Hematopoietic multipotent progenitor cell treated with erythropoietin and hydrocortisone succinate and interleukin-3 and kit ligand, for 17 days (in vitro differentiated cells): ENCODE data around the gene SNRPD3.
A peak's percentile ranks its signal among the peaks of the same experiment; 100 is the strongest.
"Not testable (repeated sequence)": the region's sequence is repeated elsewhere in the genome, so short reads cannot be mapped to it uniquely, and the experiment has no call there.

Source experiments
- DNase-seq: peaks from one replicate; pipeline ENCODE4 v3.0.0-alpha.2; 2015; ENCODE audit warnings: low spot score

SNRPD3 gene

DNA sequence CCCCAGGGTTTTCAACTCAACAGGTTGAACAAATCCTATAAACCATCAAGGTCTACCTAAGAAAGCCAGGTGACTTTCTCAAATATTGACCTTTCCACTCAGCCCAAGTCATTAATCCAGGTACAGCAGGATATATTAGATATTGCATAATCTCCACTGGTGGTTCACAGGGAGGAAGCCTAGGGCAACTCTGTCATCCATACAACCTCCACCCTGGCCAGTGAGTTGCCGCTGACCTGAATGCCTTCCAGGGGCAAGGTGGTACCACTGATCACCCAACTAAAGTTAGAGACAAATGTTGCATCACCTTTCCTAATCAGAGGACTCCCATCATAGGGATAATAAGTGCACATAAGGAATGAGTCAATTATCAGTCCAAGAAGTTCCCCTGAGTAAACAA lies 23.7 kb upstream of the SNRPD3 start:
- DNase-seq = no peak

DNA sequence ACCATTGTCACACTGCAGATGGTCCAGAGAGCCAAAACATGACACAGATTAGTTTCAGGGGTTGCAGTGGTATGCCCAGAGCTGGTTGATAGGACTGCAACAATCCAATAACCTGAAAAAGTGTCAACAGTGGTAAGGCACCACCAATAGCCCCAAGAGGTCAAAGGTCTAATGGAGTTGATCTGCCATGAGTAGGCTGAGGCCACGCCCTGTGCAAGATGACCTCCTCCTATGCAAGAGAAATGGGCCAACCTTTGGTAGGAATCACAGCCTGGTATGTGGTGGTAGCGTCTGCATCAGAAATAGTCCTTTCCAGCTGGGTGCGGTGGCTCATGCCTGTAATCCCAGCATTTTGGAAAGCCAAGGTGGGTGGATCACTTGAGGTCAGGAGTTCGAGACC lies 20.5 kb upstream of the SNRPD3 start:
- DNase-seq = no peak

DNA sequence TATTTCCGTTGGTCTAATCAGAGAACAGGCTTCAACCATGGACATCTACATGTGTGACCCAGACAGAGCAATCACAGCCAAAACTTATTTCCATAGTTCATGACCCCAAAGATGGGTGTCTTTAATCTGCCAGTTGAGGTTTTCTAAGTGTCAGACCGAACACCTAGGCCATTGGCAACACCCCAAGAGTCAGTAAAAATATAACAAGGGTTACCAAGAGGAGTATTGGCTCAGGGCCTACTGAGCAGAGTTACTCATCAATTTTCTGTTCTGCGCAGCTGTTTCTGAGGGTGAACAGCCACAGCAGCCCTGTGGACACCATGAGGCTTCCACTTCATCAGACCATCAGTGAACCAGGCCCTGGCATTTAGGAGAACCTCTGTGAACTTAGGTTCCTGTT lies 19.7 kb upstream of the SNRPD3 start:
- no peak for DNase-seq

GRCh38 chr22:24540470-24540869 lies 15.3 kb upstream of the SNRPD3 start:
- DNase-seq = no peak

DNA sequence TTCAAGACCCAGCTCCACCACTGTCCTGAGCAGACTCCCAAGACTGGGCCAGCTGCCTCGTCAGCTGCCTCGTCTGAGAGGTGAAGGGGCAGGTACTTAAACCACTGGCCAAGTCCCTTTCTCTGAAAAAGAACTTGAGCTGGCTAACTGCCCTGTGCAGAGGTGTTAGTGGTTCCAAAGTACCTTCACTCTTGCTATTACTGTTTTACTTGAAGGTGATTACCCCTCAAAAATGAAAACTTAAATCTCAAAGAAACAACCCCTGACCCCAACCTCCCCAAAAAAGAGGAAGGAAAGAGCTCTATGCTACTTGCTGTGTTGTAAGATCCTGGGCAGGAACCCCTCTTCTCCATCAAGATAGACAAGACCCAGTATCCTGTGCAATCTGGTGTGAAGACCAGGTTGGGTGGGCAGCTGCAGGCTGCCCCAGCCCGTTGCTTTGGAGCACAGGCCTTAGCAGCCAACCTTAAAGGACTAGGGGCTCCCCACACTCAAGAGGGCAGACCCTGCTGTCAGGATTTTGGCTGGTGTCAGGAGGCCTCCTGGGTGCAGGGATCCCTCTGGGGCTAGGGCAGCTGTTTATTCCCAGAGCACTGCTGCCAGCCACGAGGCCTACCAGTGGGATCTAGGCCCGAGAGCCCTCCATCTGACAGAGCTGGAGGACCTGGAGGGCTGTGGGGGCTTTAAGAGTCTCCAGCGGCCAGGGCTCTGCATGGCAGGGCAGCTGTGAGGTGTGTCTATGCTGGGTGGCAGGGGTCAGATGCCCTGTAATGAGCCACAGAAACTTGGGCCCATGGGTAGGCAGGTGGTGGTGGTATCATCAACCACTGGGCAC lies 13.9 kb upstream of the SNRPD3 start:
- no peak for DNase-seq

DNA sequence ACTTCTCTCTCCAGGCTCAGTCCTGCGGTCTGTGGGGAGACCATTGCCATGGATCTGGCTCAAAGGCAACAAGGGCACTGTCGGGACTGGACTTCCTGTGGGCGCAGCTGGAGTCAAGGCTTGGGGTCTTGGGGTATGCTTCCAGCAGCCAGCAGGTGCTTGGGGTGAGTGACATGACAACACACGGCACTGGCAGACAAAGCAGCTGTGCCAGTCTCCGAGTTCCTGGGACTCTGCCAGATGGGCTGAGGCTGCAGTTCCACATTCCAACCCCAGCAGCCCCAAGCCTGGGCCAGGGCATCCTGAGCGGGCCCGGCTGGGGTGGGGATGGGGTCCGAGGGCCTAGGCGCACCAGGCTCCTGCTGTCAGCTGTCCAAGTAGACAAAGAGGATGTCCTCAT lies 13.2 kb upstream of the SNRPD3 start:
- no peak for DNase-seq

- no peak for DNase-seq
These were observed 12.6 kb upstream of the SNRPD3 start for GRCh38 chr22:24543185-24543601.

GRCh38 chr22:24543679-24544243 lies 12.0 kb upstream of the SNRPD3 start:
- no peak for DNase-seq

GRCh38 chr22:24548812-24549211 lies 7.0 kb upstream of the SNRPD3 start:
- no peak for DNase-seq

DNA sequence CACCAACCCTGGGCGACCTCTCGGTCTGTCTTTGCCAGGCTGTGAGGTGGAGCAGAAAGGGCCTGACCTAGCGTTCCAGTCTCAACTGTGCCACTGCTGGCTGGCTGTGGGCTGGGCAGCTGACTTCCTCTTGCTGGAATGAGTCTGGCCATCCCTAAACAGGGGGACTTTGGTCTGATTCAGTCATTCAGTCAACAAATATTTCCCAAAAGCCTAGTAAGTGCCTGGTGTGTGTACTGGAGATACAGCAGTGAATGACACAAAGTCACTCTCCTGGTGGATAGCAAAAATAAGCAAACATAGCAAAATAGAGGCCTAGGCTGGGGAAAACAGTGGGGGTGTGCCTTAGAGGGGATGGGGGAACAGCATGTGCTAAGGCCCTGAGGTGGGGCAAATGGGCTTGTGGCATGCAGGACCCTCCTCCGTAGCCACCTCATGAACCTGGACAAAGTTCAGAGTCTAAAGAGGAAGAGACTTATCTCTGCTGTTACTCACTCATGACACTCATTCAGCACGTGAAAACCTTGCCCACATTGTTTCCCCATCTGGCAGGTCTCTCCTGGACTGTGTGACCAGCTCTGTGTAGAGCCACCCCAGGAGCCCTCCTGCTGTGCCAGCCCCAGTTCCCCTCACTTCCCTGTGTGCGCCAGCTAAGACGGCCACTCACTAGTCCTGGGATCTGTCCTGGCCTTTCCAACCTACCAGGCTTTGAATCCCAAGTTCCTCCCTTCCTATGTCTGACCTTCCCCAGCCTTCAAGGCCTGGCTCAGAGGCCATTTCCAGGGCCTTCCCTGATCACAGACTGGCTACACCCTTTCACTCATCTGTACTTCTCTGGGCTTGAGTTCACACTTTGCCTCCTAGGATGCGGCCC lies 5.5 kb upstream of the SNRPD3 start:
- no peak for DNase-seq

GRCh38 chr22:24550902-24551435 lies 4.8 kb upstream of the SNRPD3 start:
- no peak for DNase-seq

DNA sequence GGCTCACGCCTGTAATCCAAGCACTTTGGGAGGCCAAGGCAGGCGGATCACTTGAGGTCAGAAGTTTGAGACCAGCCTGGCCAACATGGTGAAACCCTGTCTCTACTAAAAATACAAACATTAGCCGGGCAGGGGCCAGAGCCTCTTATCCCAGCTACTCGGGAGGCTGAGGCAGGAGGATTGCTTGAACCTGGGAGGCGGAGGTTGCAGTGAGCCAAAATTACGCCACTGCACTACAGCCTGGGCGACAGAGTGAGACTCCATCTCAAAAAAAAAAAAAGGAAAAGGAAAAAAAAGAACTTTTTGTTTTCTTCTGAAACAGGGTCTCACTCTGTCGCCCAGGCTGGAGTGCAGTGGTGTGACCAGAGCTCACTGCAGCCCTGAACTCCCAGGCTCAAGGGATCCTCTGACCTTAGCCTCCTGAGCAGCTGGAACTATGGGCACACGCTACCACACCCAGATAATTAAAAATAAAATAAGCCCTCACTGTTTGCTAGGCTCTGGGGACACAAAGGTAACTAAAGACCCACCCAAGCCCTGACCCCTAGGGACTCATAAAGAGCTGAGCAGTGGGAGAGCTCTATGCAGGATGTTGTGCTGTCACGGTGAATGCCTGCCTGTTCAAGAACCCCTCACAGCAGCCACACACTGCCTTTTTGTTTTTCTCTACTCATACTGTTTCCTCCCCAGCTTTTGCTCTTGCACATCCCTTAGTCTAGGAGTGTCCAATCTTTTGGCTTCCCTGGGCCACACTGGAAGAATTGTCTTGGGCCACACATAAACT lies 3.1 kb upstream of the SNRPD3 start:
- not testable (repeated sequence) for DNase-seq

- DNase-seq = peak; percentile 88
These were observed 2.0 kb upstream of the SNRPD3 start for GRCh38 chr22:24553597-24554312.

- DNase-seq = peak; percentile 56
These were observed 1.3 kb upstream of the SNRPD3 start, which contains the start of gene GUCD1 for GRCh38 chr22:24554313-24555164. Gene GUCD1 (minus strand): TSS chr22:24555138. CDS start chr22:24554991, 147 bp downstream.

GRCh38 chr22:24559471-24559870 lies 3.7 kb downstream of the SNRPD3 start:
- DNase-seq = no peak

- DNase-seq = no peak
These were observed 7.4 kb downstream of the SNRPD3 start for GRCh38 chr22:24563246-24563645.

DNA sequence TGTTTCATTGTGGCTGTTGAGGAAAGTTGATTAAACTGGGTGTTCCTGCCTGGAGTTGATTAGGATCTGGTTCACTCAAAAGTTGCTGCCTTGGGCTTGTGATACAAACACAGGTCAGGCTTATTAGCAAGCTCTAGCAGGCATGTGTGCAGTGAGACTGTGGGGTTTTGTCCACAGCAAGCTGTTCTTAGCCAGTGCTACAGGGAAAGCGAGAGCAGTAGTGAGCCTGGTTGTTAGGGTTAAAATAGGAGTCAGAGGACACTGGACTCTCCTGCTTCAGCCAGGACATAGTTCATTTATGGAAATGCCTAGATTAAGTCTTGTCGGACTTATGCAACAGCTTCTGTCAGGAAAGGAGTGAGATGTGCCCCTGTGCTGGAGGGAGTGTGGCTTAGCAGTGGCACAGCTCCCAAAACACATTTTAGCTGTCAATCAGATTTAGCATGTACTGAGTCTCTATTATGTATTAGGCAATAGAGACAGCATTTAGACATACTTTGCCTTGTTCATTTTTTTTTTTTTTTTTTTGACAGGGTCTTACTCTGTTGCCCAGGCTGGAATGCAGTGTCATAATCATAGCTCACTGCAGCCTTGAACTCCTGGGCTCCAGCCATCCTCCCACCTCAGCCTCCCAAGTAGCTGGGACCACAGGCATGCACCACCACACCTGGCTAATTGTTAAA lies 8.7 kb downstream of the SNRPD3 start:
- no peak for DNase-seq

DNA sequence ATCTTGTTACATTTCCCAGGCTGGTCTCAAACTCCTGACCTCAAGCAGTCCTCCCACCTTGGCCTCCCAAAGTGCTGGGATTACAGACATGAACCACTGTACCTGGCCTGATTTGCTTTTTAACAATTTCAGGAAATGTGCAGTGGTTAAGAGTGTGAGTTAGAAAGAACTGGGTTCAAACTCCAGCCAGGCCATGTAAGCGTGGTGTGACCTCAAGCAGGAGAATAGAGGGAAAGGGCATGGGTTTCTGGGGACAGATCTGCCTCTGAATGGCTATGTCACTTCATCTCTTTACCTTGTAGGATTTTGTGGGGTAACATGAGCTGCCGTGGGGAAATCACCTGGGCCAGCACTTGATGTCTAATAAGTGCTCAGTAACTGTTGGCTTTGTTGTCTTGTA lies 9.3 kb downstream of the SNRPD3 start:
- no peak for DNase-seq

DNA sequence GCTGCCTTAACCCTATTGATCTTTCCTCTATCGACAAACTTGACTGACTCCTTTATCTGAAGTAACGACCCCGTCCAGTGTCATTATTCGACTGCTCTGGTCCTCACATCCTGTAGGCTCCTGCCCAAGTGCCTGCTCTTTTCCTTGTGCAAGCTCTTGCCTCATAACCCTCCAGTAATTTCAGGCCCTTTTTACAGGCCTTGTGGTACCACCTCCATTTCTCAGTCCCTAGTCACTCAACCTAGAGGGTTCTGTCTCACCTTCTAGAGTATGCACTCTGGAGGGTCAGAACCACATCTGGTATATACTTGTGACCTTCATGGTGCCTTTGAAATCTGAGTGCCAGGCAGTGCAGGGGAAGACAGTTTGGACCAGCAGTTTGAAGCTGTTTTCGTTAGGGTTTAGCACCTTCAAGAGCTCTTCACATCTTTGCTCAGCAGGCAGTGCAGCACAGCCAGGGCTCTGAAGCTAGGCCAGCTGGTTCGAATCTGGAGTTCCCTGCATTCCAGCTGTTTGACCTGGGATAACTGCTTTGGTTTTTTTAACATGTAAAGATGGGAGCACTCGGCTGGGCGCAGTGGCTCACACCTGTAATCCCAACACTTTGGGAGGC lies 11.2 kb downstream of the SNRPD3 start:
- no peak for DNase-seq
